PC-9 (cell line): ENCODE results near the gene SHC3. TPM values are rescaled to one million over a fixed set of nuclear protein-coding genes. Genes with fewer than 3 reads are reported as not detected.
A peak's percentile ranks its signal among the peaks of the same experiment; 100 is the strongest.

ENCODE experiments used
- BruUV-seq: library from RNA; stranded (reverse); fragments of 400-500 nt; replicated peaks from 2 replicates; lab custom pipeline; 2021; lab: Mats Ljungman, UMichigan
- CTCF ChIA-PET: fragments of 300-600 bp; sonication (Branson Sonifier 250); formaldehyde crosslinking; loops from one replicate; lab custom pipeline; 2022; ENCODE audit warnings: antibody characterized with exemption; lab: Charles Lee
- POLR2A ChIA-PET: fragments of 300-600 bp; sonication (Branson Sonifier 250); formaldehyde crosslinking; loops from one replicate; lab custom pipeline; 2022; ENCODE audit warnings: antibody characterized with exemption; ENCODE audit not compliant: unreplicated experiment; lab: Charles Lee
- DNase-seq, 2 experiments: peaks; one replicate each; pipeline versions ENCODE4 v3.0.0 to v3.0.0-alpha.2; 2015 to 2022; ENCODE audit warnings: mixed read lengths in 1 of 2
- H2AFZ ChIP-seq: fragments of 200-600 bp; sonication (generic); 2 replicates; pipeline ENCODE4 v1.8.1; 2017; ENCODE audit warnings: antibody characterized with exemption
- H3F3A ChIP-seq: fragments of 200-600 bp; sonication (generic); 2 replicates; pipeline ENCODE4 v1.8.1; 2017; ENCODE audit warnings: antibody characterized with exemption, mild to moderate bottlenecking, low read depth; ENCODE audit not compliant: insufficient read depth
- H3K27ac ChIP-seq: fragments of 200-600 bp; sonication (generic); 2 replicates; pipeline ENCODE4 v1.6.1; 2016; ENCODE audit warnings: mixed run types
- H3K27me3 ChIP-seq: fragments of 200-600 bp; sonication (generic); 2 replicates; pipeline ENCODE4 v1.6.1; 2016; ENCODE audit warnings: low read depth, mixed run types; ENCODE audit not compliant: insufficient read depth
- H3K36me3 ChIP-seq: fragments of 200-600 bp; sonication (generic); 2 replicates; pipeline ENCODE4 v1.6.1; 2016; ENCODE audit warnings: low read depth, mixed run types
- H3K4me1 ChIP-seq: fragments of 200-600 bp; sonication (generic); replicated peaks from 2 replicates; pipeline ENCODE4 v1.6.1; 2016; ENCODE audit warnings: mixed run types; ENCODE audit not compliant: insufficient read depth
- H3K4me2 ChIP-seq: fragments of 200-600 bp; sonication (generic); 2 replicates; pipeline ENCODE4 v1.6.1; 2017; ENCODE audit warnings: mixed run types
- H3K4me3 ChIP-seq: fragments of 200-600 bp; sonication (generic); 2 replicates; pipeline ENCODE4 v1.6.1; 2016; ENCODE audit warnings: mixed run types
- H3K79me2 ChIP-seq: fragments of 200-600 bp; sonication (generic); 2 replicates; pipeline ENCODE4 v1.6.1; 2017; ENCODE audit warnings: low read depth, mixed run types
- H3K9me2 ChIP-seq: fragments of 200-600 bp; sonication (generic); 2 replicates; pipeline ENCODE4 v1.8.1; 2017; ENCODE audit warnings: mild to moderate bottlenecking; ENCODE audit not compliant: insufficient read depth
- H3K9me3 ChIP-seq: fragments of 200-600 bp; sonication (generic); 2 replicates; pipeline ENCODE4 v1.8.1; 2016; ENCODE audit warnings: low read depth; ENCODE audit not compliant: insufficient read depth
- H4K20me1 ChIP-seq: fragments of 200-600 bp; sonication (generic); 2 replicates; pipeline ENCODE4 v1.8.1; 2017; ENCODE audit not compliant: insufficient read depth
- CTCF ChIP-seq: fragments of 200-600 bp; sonication (generic); conservative IDR thresholded peaks from 2 replicates; pipeline ENCODE4 v1.6.1; 2017; ENCODE audit warnings: mixed run types, antibody characterized with exemption, mild to moderate bottlenecking, moderate library complexity
- EZH2 ChIP-seq: fragments of 200-600 bp; sonication (generic); IDR thresholded peaks from 2 replicates; pipeline ENCODE4 v1.8.0; 2017; ENCODE audit warnings: antibody characterized with exemption, low read depth
- intact Hi-C: fragments of 100-400 bp; cut with micrococcal nuclease; formaldehyde crosslinking; loops from one replicate; pipeline ENCODE4 v1.10.0; 2022; ENCODE audit not compliant: unreplicated experiment
- total RNA-seq: library from RNA; stranded (reverse); gene quantifications from 2 replicates; pipeline ENCODE4 v1.2.3, GENCODE V29; 2021

SHC3 gene
- total RNA-seq, 1 experiment from 2014 or later = 15.9 TPM

GRCh38 chr9:89139455-89139854, 39.2 kb downstream of the SHC3 start:
- Histone ChIP-seq H3K9me3 (peaks cover 2% of the 10 kb centered on the region; the same call in 1 of the 2 replicates), H3K27ac (peak overlapping the region; percentile 64), H3K4me1 (peaks cover 37% of the 10 kb centered on the region), H3K4me2 (peak overlapping the region; percentile 58), H3K36me3 (no peaks in the 10 kb centered on the region), H3K9me2 (no peaks in the 10 kb centered on the region), H3K27me3 (no peaks in the 10 kb centered on the region), H4K20me1 (no peaks in the 10 kb centered on the region), H3F3A (peaks cover 24% of the 10 kb centered on the region), H3K4me3 (no peak overlapping the region), H2AFZ (no peak overlapping the region), H3K79me2 (no peaks in the 10 kb centered on the region)
- ChIA-PET POLR2A (interaction anchor here (0.7 to 1.8 kb wide), 2 partner anchors 15 to 119 kb away, joined by 4 to 7 read pairs; no protein-coding TSS in a partner anchor), CTCF (interaction anchor here (0.7 to 2.4 kb wide), 2 partner anchors 14 to 63 kb away, joined by 4 to 9 read pairs; no protein-coding TSS in a partner anchor)
- no peak for TF ChIP-seq CTCF
- no peak for TF ChIP-seq EZH2
- no TSS peak for BruUV-seq
- DNase-seq = peak; percentile 26 to 39
- intact Hi-C loops = loop anchor here (2.0 to 5.0 kb wide), 2 partner anchors 173 to 363 kb away; partner anchors contain the start of gene CKS2

- intact Hi-C loops = loop anchor here (1.0 to 5.0 kb wide), 5 partner anchors 16 to 362 kb away; partner anchors contain the start of gene CKS2
- CTCF ChIA-PET = interaction anchor here (2.4 kb wide), 1 partner anchor 15 kb away, joined by 9 read pairs; no protein-coding TSS in a partner anchor
- DNase-seq = peak; percentile 64 to 75
Measured at GRCh38 chr9:89138463-89139390, 39.9 kb downstream of the SHC3 start.

More at GRCh38 chr9:89138463-89139390, 39.9 kb downstream of the SHC3 start:
- no peak for TF ChIP-seq CTCF
- no peak for TF ChIP-seq EZH2
- BruUV-seq = TSS peak; percentile 63
- H3K9me3 ChIP-seq = peaks cover 9% of the 10 kb centered on the region
- no peak overlapping the region for H3K4me3 ChIP-seq
- peak overlapping the region; percentile 64 for H3K27ac ChIP-seq
- H2AFZ ChIP-seq = no peak overlapping the region
- H3K36me3 ChIP-seq = no peaks in the 10 kb centered on the region
- H3K9me2 ChIP-seq = no peaks in the 10 kb centered on the region
- peak overlapping the region; percentile 58 for H3K4me2 ChIP-seq
- no peaks in the 10 kb centered on the region for H3K79me2 ChIP-seq
- no peaks in the 10 kb centered on the region for H4K20me1 ChIP-seq
- no peaks in the 10 kb centered on the region for H3K27me3 ChIP-seq
- peaks cover 37% of the 10 kb centered on the region for H3K4me1 ChIP-seq
- POLR2A ChIA-PET = interaction anchor here (0.6 to 1.8 kb wide), 5 partner anchors 16 to 146 kb away, joined by 3 to 8 read pairs (median 7); no protein-coding TSS in a partner anchor
- H3F3A ChIP-seq = peaks cover 24% of the 10 kb centered on the region
